AG04449 (cell line): Measurements from ENCODE around the gene RGPD8.

Source experiments
- CTCF ChIA-PET: fragments of 350-600 bp; formaldehyde crosslinking; extraction: SDS; loops from one replicate; lab custom pipeline; 2021; ENCODE audit warnings: antibody characterized with exemption; lab: Yijun Ruan, JAX
- POLR2A ChIA-PET: fragments of 400-600, 350-600 bp; formaldehyde crosslinking; extraction: SDS; loops from one replicate; lab custom pipeline; 2020; ENCODE audit warnings: antibody characterized with exemption, inconsistent platforms; lab: Yijun Ruan, JAX
- DNase-seq: peaks from one replicate; pipeline ENCODE4 v3.0.0-alpha.2; 2010; ENCODE audit warnings: low read depth, low spot score
- H3K4me3 ChIP-seq: 2 replicates; pipeline ENCODE4 v1.5.1; 2011; ENCODE audit warnings: low read depth, mild to moderate bottlenecking, control low read depth, low read length
- CTCF ChIP-seq: IDR thresholded peaks from one replicate; pipeline ENCODE4 v1.5.1; 2011; ENCODE audit warnings: mild to moderate bottlenecking, moderate library complexity, low read length, control low read depth, inconsistent platforms; ENCODE audit not compliant: insufficient read depth; ENCODE audit errors: missing control alignments

The RGPD8 gene

DNA sequence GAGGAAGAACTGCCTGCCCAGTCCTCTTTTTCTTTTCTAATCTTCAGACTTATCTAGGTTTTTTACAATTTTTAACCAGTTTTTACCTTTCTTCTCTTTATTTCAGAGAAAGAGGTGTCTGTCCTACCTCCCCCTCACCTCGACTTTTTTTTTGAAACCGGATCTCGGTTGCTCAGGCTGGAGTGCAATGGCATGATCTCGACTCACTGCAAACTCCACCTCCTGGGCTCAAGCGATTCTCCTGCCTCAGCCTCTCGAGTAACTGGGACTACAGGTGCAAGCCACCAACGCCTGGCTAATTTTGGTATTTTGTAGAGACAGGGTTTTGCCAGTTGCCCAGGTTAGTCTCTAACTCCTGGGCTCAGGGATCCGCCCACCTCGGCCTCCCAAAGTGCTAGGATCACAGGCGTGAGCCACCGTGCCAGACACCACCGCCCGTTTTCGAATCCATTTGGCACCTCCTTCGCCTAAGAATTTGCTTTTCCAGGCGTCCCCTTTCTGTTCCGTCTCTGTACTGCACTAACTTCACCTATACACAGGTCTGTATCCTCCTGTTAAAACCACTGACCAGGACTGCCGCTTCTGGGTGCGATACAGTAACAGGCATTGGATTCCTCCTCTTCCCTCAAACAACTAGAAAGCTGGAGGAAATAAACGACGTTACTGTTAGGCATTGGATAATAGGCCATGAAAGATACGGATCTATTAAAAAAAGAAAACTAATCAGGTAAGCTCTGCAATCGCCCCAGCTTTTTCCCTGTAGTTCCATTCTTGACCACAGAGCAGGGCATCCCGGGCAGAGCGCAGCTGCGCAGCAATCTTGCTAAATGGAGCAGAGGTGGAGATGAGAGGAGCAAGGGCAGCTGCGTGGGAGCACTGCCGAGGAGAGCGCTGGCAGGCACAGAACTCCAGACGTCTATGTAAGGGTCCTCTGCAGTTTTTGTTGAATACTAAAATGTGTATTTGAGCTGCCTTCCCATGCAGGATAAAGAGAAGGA is 88.1 kb downstream of the RGPD8 start:
- H3K4me3 ChIP-seq: no peak overlapping the region
- no peak for DNase-seq
- no peak for TF ChIP-seq CTCF
- POLR2A ChIA-PET: no interaction called here
- CTCF ChIA-PET: no interaction called here

- no peak for TF ChIP-seq CTCF
- no peak for DNase-seq
- no peak overlapping the region for H3K4me3 ChIP-seq
- ChIA-PET POLR2A (no interaction called here), CTCF (no interaction called here)
Observed at GRCh38 chr2:112343827-112344585, 89.4 kb downstream of the RGPD8 start.

GRCh38 chr2:112342067-112342550 is 91.3 kb downstream of the RGPD8 start:
- ChIA-PET CTCF (no interaction called here), POLR2A (no interaction called here)
- H3K4me3 ChIP-seq: no peak overlapping the region
- DNase-seq: no peak
- TF ChIP-seq CTCF: no peak

GRCh38 chr2:112340475-112341267 is 92.8 kb downstream of the RGPD8 start:
- ChIA-PET POLR2A (no interaction called here), CTCF (no interaction called here)
- no peak for TF ChIP-seq CTCF
- DNase-seq: no peak
- H3K4me3 ChIP-seq: no peak overlapping the region

- ChIA-PET CTCF (no interaction called here), POLR2A (no interaction called here)
- TF ChIP-seq CTCF: no peak
- no peak for DNase-seq
- no peak overlapping the region for H3K4me3 ChIP-seq
Observed at GRCh38 chr2:112339986-112340385, 93.5 kb downstream of the RGPD8 start.
